B cell (primary cell): ENCODE data around the gene SFXN5.

Experiments
- EZH2 ChIP-seq: IDR thresholded peaks from 2 replicates; pipeline ENCODE4 v1.6.1; 2012; ENCODE audit warnings: borderline replicate concordance, low read depth, mild to moderate bottlenecking, moderate library complexity, low read length; ENCODE audit not compliant: insufficient read depth, poor library complexity, severe bottlenecking
- TF ChIP-seq, protein P1 (sequence below): fragments of 200-600 bp; IDR thresholded peaks from one replicate; pipeline ENCODE4 v1.8.0; 2022; ENCODE audit warnings: antibody characterized with exemption, mild to moderate bottlenecking

DNA sequence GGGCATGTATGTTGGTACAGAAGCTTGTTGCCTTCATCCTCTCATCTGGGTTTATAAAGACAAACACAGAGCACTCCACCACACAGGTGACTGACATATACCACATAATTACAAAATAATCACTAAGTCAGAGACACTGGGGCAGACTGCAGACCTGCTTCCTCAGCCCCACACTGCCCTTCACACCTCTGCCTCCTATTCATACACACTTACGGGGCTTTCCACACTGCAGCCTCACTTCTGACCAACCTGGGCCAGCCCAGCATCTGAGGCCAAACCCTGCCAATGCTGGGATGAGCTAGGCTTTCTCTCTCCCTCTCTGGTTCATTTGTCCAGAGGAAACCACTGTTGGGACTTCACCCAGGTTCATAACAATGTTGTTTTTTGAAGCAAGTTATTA lies 149.7 kb downstream of the SFXN5 start:
- TF ChIP-seq, protein P1, sequence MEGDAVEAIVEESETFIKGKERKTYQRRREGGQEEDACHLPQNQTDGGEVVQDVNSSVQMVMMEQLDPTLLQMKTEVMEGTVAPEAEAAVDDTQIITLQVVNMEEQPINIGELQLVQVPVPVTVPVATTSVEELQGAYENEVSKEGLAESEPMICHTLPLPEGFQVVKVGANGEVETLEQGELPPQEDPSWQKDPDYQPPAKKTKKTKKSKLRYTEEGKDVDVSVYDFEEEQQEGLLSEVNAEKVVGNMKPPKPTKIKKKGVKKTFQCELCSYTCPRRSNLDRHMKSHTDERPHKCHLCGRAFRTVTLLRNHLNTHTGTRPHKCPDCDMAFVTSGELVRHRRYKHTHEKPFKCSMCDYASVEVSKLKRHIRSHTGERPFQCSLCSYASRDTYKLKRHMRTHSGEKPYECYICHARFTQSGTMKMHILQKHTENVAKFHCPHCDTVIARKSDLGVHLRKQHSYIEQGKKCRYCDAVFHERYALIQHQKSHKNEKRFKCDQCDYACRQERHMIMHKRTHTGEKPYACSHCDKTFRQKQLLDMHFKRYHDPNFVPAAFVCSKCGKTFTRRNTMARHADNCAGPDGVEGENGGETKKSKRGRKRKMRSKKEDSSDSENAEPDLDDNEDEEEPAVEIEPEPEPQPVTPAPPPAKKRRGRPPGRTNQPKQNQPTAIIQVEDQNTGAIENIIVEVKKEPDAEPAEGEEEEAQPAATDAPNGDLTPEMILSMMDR, result no peak
- no peak for TF ChIP-seq EZH2
